Right hindlimb (tissue), 1 donor: Measurements from ENCODE around the gene LIPT2.
A peak's percentile ranks its signal among the peaks of the same experiment; 100 is the strongest.

Source experiments
- DNase-seq: peaks from one replicate; pipeline ENCODE4 v3.0.0-alpha.2; 2018

LIPT2 gene

GRCh38 chr11:74463216-74463615 is 30.3 kb downstream of the LIPT2 start:
- no peak for DNase-seq

- DNase-seq, result no peak
Observed at GRCh38 chr11:74462631-74463030, 30.9 kb downstream of the LIPT2 start.

GRCh38 chr11:74462009-74462408 is 31.5 kb downstream of the LIPT2 start:
- DNase-seq, result peak; percentile 52

- no peak for DNase-seq
Observed at GRCh38 chr11:74460481-74461154, 32.9 kb downstream of the LIPT2 start.

GRCh38 chr11:74460065-74460464 is 33.5 kb downstream of the LIPT2 start:
- no peak for DNase-seq

GRCh38 chr11:74459584-74459983 is 33.9 kb downstream of the LIPT2 start:
- DNase-seq, result no peak

GRCh38 chr11:74457356-74457755 is 36.2 kb downstream of the LIPT2 start:
- DNase-seq, result no peak

- DNase-seq, result peak; percentile 36
Observed at GRCh38 chr11:74453373-74453975, 40.0 kb downstream of the LIPT2 start.

GRCh38 chr11:74452366-74452765 is 41.2 kb downstream of the LIPT2 start:
- DNase-seq, result no peak

- peak; percentile 22 for DNase-seq
Observed at GRCh38 chr11:74450318-74450717, 43.2 kb downstream of the LIPT2 start.

GRCh38 chr11:74449369-74449931 is 44.1 kb downstream of the LIPT2 start:
- peak; percentile 59 for DNase-seq

GRCh38 chr11:74447720-74448119 is 45.8 kb downstream of the LIPT2 start:
- DNase-seq, result no peak

- DNase-seq, result peak; percentile 30
Observed at GRCh38 chr11:74446532-74446938, 47.0 kb downstream of the LIPT2 start.

- DNase-seq, result peak; percentile 52
Observed at GRCh38 chr11:74444173-74444826, 49.2 kb downstream of the LIPT2 start.

- peak; percentile 19 for DNase-seq
Observed at GRCh38 chr11:74443071-74443864, 50.3 kb downstream of the LIPT2 start.

GRCh38 chr11:74442636-74443035 is 50.9 kb downstream of the LIPT2 start:
- DNase-seq, result no peak
